ENCODE data around the gene DKK3.
A peak's percentile ranks its signal among the peaks of the same experiment; 100 is the strongest.

Gene DKK3

DNA sequence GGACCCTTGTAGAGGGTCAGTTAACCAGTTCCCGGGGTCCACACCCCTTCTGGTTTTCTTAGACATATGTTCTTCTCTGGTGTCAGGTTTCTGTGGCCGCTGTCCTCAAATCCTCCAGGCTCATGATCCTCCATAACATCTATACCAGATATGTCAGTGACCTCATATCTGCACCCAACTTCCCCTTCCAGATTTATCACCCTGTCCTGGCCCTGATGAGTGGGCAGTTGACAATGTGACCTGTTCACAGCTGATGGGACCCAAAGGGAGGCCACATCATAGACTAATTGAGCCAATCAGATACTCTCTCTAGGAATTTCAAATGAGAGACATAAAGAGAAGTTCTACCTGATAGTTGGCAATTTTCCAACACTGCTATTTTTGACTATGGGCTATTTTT lies 5.1 kb downstream of the DKK3 start:
- no peak for DNase-seq

DNA sequence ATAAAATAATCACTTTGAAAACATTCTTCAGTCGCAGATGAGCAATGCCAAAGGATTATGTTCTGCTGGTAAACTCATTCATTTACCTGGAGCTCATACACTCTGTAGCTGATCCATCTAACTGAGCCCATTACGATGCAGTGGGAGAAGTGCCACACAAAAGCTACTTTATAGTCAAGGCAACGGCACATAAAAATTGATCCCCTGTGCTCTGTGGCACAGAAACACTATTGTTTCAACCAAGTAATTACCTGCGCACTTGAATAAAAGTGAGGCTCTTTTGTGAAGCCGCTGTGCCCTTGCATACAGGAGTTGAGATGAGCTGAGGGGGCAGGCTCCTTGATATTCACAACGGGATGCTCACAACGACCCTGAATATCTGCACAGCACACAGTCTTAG lies 7.2 kb downstream of the DKK3 start:
- no peak for DNase-seq

DNA sequence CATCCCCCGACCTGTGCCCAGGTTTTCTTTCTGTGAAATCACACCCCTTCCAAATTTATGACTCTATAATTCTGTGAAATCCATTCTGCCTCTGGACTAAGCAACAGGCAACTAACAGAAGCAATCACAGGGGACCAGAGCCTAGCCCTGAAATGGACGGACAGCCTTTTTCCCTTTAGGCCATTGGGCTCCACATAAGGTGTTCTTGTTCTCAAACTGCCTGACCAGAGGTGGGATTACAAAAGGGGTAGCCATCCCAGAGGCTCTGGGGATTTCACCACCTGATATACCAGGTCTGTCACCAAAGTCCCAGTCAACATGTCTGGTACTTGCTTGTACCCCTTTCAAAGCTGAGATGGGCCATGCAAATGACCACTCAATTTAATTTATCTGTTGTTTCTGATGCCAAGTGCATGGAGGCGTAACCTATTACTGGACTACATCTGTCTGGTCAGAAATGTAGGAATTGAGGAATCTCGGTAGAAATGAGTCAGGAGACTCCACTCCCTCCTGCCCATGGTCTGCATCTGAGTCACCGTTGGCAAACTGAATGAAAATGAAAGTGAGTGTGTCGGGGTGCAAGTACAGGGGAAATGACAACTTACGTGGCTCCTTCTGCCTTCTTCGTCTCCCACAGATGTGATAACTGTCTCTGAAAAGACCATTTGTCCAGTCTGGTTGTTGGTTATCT lies 10.2 kb downstream of the DKK3 start:
- DNase-seq = no peak

DNA sequence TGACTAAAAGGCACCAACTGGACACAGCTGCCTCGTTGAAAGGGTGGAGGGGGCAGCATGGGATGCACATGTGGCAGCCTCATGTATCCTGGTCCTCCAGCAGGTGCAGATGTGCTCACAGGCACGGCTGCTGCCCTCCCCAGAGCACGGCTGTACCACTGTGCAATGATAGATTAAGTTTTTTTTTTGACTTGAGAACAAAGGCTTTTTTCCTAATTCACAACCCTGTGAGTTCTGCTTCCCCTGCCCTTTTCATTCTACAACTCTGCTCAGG lies 11.4 kb downstream of the DKK3 start:
- DNase-seq = no peak

DNA sequence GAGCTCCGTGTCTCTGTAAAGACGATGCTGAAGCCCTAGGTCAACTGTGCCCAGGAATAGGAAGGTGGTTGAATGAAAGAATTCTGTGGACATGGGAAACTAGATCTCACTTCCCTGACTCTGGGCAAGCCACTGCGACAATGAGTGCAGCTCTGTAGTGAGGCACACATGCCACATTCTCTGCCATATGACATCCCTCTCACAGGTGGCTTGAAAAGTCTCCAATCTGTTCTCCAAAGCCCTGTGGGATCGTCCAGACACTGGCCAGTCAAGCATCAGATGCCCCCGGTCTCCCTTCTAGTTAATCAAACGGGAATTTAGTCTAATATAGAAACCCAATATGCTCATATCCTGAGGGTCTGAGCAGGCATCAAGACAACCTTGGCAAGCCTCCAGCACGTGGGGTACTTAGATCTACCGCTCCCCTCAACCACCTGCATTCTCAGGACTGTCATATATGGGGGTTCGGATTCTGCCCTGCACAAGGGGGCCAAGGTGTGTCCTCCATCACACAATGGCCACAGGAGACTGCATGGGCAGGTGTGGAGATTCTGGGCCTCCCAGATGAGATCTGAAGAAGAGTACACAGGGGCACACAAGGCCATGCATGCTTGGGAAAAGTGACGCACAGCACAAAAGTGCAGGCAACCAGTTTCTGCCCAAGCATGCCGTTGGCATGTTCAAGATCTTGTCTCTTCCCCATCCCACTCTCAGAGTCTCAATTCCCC lies 11.9 kb downstream of the DKK3 start:
- no peak for DNase-seq

DNA sequence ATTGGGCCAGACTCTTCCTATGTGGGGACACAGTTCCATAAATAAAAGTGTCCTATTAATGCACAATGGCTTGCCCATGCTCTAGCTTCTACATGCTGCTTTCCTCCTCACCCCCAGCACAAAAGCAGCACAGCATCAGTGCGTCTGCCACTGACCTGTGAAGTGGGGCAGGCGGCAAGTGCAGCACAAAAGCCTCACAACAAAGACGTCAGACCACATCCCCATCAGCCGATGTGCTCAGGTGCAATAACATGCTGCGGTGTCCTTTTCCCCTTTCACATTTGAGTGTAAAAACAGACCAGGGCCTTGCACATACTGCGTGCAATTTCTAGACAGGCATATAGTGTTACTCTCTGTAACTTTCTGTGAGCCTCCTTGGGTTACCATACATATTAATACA lies 12.8 kb downstream of the DKK3 start:
- no peak for DNase-seq

DNA sequence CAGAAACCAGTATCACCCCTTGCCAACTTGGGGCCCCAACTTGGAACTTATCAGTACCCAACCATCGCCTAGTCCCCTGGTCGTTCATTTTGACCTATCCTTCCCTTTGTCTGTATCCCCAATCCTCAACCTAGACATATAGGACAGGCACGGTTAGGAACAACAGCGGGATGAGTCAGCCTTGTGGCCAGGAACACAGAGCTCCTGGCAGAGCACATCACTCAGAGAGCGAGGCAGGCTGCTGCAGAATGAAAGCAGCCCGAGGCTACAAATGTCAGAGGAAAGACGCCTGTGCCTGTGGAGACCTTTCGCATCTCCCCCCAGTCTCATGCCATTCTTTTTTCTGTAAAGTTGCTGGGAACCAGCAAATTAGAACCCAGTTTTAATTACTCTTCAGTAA lies 14.6 kb downstream of the DKK3 start:
- peak; percentile 21 for DNase-seq

DNA sequence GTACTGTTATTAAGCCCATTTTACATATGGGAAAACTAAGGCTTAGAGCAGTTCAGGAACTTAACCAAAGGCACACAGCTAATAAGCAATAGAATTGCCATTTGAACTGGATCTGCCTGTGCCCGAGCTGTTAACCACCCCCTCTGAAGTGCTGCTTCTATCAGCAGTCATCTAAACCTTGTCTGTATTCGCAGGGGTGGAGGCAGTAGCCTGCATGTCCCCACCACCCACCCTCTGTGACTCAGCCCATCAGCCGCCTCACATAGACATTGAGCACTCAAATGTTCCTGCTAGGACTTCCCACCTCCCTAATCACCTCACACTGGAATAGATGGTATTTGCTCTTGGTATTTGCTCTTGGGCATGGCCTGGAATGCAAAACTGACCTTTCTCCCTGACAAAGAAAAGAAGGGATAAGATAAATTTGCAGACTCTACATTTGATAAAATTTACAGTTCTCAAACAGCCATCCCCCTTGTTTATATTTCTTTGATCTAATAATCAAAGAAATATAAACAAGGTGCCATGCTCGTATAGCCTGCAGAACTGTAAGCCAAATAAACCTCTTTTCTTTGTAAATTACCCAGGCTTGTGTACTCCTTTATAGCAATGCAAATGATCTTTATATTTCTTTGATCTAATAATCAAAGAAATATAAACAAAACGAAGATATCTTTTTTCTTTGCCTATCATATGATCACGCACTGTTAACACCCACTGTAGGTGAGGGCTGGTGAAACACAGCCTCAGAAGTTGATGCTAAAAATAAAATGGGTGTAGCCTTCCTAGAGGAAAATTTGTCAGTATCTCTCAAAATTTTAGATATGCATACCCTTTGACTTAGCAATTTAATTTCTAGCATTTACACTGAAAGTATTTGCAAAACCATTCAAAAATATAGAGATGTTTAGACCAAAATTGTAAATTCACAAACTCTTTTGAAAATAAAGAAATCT lies 15.9 kb downstream of the DKK3 start:
- DNase-seq = no peak

DNA sequence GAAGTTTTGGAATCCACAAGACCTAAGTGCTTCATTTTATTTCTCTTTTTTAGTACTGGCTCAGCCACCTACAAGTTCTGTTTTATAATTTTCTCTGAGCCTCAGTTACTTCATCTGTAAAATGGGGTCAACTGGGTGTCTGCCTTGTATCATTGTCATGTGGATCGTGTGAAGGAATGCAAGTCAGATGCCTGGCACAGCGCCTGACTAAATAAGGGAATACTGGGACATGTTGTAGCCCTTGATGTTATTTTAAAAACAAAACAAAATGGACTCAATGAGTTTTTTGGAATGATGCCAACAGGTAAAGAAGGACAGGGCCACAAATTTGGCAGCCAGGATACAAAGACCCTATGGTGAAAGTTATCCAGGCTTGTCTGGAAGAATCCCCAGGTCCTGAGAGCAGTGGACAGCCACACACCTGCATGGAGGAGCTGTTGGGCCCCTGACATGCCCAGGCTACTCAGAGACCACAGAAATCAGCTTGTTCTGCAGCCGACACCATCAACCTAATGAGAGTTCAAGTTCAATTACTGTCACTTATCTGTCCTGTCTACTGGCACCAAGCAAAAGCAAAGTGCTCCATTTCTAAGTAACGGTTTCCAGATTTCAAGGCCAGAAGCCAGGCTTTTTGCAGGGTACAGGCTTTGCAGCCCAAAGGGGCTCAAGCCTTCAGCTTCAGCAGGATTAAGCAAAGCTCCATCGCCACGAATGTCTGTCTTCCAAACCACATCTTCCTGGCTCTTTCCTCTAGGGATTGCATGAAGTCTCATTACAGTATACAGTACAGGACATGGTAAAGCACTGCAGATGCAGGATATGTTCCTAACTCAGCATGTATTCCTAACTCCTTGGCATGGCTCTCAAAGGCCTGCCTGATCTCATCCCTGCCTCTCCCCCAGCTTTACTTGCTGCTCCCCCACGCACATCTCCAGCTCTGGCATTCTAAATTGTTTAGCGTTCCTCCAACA lies 18.4 kb downstream of the DKK3 start:
- DNase-seq = no peak

DNA sequence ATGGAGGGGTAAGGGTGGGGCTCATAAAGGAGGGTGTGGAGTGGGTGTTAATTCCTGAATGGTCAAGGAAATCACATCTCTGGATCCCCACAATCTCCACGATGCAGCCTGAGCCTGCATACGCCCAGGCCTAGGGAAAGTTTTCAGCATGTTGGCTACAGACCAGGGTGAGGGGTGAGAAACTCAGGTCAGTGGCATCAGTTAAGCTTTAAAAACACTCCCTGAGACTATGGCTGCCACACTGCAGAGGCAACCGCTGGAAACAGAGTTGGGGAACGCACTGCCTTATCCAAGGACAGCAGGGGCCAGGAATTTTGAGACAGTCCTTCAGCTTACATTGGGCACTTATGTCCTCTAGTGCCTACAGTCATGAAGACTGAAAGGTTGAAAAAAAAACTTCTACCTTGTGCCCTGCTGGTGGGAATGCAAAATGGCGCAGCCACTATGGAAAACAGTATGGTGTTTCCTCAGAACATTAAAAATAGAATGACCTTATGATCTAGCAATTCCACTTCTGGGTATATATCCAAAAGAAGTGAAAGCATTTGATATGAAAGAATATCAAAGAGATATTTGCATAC lies 19.7 kb downstream of the DKK3 start:
- DNase-seq = no peak

DNA sequence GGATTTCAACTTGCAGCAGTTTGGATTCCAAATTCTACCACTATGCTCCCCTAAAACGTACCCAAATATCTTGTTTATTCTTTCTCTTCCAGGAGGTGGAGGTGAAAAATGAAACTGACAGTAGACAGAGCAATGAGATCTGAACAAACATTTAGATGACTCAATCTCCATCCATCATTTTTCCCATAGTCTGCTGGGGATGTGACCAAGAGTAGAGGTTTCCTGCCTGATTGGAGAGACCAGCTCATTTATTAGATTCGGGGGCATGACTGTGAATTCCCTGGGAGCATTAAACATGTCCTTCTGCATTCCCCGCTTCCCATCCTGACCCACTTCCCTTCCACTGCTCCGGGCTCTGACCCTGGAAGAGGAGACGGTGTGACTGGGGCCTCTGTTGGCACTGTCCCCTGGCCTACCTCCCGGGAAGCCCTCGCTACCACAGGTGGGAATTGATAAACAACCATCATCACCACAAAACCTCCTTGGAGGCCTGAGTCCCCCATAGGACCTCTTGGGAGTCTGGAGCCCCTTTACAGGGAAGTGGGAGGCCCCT lies 20.3 kb downstream of the DKK3 start:
- no peak for DNase-seq

DNA sequence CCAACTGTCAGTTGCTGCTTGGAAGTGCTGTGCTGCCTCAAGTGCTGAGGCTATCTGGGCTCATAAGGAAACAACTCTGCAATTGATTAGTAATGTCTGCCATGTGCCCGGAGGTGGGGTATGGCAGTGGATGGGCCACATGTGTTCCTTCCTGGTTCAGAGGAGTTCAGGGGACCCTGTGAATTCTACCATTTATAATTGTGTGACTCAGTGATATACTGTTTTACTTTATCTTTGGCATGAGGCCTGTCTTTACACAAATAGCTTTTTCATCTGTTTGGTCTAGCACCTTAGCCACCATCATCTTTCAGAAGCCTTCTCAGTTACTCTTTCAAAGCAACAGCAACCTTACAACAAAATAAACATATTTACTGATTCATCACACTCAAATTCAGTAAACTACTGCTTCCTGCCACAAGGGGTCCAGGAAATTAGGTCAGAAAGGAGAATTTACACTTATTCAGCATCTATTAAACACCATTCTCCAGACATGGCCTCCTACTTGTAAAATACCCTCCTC lies 20.9 kb downstream of the DKK3 start:
- DNase-seq = no peak

DNA sequence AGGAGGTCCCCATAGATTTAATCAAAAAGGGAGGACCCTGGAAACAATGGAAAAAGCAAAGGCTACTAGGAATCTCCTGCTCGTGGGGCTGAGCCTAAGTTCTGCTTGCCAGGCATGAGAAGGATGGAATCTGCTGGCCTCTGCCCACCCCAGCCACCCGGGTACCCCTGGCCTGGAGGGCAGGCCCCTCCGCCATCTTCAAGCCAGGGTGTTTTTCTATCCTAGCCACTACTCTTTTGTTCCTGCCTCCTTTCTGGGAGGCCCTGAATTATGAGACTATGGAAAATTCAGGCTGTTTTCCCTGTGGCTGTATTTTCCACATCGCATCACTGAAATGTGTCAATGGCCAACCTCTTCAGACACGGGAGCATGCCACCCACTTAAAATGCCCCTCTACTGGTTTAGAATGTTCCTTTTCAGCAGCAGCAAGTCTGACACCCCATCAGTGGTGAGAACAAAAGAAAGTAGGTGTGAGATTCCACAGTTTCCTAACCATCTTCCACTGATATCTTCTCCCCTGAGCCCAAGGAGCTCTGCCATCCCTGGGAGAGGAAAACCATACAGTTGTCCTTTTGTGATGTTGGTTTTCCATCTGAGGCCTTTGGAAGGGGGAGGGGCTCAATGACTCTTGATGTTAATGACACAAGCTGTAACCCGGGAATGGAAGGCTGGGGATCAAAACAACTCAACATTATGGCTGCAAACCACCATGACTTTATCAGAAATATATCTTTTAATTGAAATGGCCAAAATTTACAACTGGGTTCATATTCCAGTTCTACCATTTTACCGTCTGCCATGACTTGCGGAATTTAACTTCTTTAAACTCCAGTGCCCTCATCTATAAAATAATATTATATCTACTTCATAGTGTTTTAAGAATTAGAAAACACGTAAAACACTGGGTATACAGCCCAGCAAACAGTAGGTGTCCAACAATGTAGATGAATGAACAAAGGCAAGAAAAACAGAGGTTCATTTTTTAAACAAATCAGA lies 22.2 kb downstream of the DKK3 start:
- no peak for DNase-seq

DNA sequence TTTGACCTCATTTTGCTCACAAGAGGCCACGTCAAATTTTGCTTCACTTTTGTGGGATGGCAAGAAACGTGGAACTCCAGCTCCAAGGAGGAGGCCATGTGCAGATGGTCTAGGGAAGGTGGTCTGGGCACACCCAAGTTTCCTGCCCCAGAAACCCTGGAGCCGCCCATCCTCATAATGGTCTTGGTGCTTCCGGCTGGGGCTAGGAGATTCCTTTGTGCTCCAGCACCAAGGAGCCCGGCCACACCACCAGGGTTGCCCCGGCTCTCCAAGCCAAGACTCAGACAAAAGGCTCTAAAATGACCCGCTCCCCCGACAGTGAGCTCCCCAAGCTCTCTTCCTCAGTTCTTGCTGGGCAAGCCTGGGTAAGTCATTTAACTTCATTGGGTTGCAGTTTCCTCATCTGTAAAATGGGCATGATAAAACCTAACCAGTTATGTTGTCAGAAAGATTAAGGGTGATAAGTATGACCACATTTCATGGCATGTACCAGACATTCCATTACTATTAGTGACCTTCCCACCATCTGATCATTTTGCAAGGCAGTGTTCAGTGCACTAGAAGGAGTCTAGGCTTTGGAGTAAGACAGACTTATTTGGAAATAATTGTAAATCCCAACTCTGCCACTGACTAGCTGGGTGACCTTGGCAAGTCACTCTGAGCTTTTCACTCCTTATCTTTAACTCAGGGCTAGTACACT lies 23.3 kb downstream of the DKK3 start:
- DNase-seq = no peak

DNA sequence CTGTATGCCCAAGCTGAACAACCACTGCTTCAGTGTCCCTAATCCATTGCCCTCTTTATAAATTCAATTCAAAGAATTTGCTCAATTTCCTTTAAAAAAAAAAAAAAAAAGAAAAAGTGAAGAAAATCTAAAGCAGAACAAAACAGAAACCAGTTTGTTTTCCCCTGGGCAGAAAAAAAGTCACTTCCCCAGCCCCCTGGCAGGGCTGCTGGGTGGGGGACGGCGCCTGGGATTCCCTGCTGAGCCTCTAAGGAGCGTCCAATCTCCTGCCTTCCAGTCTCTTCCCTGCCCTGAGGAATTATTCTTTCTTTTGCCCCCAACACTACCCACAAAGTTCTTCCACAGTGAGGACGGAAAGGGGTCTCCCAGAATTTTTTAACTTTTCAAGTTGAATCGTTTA lies 23.9 kb downstream of the DKK3 start:
- no peak for DNase-seq

DNA sequence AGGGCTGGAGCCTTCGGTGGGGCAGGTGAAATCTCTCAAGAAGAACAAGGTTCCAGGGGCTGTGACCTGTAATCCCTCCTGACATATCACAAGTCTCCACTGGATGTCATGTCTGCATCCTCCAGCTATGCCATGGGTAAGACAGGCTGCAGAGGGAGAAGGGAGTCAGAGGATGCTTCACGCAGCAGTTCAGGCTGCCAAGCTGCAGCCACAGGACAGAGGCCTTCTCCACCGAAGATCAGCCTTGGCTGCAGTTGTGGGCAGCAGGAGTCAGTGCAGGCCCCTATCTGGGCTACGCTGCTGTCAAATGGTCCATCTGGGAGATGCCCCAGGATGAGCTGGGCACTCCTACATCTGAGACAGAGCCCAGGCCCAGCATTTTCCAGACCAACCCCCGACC lies 25.0 kb downstream of the DKK3 start:
- DNase-seq = no peak

DNA sequence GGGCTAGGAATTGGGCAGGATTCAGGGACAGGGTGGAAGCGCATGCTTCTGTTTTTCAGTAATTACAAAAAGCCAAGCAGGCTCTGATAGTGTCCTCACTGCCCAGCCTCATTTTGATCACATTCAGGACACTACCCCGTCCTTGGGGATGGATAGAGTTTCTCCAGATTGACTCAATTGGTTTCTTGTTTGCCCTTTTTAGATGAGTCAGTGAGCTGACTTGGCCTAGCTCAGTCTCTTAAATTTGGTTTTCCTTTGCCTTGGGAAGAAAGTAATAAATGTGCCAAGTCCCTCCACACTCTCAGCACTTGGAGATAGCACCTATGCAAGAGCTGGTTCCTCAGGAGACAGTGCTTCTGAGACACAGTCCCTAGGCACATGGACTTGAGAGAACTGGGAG lies 25.5 kb downstream of the DKK3 start:
- DNase-seq = no peak

DNA sequence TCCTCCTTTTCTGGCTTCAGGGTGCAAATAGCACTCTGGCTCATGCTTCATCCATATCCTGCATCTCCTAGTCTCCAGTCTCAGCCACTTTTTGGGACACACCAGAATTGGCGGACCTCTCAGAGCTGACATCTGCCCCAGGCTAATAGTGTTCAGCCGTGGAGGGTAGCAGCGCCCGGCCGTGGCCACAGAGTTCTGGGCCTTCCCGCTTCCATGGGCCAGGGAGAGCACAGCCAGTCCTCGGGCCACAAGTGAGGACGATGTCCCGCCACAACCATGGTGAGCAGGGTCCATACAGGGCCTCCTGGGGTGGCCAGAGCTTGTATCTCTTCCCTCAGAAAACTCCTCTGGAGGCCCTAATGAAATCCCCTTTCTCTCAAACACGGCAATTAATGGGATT lies 26.0 kb downstream of the DKK3 start:
- DNase-seq = no peak

DNA sequence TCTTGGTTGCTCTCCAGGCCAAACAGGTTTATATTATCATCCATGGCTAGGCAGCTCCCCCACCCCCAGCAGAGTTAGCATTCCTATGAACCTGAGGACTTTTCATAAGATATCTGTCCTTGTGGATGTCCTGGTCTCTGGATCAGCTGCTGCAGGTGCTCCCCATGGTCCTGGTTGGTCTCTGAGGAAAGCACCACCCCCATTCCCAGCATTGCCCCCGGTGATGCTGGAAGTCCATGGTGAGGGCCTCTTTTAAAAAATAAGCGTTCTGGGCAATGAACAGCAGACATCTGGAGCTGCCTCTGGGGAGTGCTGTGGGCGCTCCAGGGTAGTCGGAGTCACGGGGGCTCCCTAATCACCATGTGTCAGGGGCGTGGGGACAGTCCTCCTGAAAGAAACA lies 26.6 kb downstream of the DKK3 start:
- no peak for DNase-seq

DNA sequence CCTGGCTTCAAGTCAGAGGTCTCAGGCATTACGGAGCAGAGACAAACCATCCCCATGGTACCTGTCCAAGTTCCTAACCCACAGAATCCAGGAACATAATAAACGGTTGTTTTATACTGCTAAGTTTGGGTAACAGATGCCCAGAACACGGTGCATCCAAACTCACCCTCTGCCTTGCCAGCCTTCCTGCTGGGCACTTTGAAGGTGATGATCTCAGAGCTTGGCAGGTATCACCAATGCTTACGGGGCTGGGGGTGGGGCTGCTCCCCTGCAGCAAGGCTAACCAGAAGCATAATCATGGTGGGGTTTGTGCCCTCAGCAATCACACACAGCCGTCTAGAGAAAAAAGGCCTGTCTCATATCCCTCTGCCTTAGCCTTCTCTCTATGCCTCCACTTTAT lies 27.1 kb downstream of the DKK3 start:
- no peak for DNase-seq
